GM23338 (cell line): ENCODE data around the gene TBC1D2B. TPM values are rescaled to one million over a fixed set of nuclear protein-coding genes. Genes with fewer than 3 reads are reported as not detected.

Source experiments
- ATAC-seq: fragments of 200-7000 bp; cut with Tn5 transposase; 3 replicates; pipeline ENCODE4 v1.9.1; 2020
- DNase-seq: peaks from one replicate; pipeline ENCODE4 v3.0.0-alpha.2; 2015; ENCODE audit warnings: low spot score
- H2AFZ ChIP-seq: fragments of 200-600 bp; sonication (generic); 2 replicates; pipeline ENCODE4 v1.8.0; 2016; ENCODE audit warnings: antibody characterized with exemption, mild to moderate bottlenecking, moderate library complexity
- H3F3A ChIP-seq: fragments of 200-600 bp; sonication (generic); replicated peaks from 2 replicates; pipeline ENCODE4 v1.8.0; 2017; ENCODE audit warnings: antibody characterized with exemption, mixed run types, low read depth
- H3K27ac ChIP-seq: fragments of 200-600 bp; sonication (generic); 2 replicates; pipeline ENCODE4 v1.6.1; 2016; ENCODE audit warnings: low read depth
- H3K27me3 ChIP-seq: fragments of 200-600 bp; sonication (generic); 2 replicates; pipeline ENCODE4 v1.8.0; 2016; ENCODE audit warnings: mild to moderate bottlenecking, mixed run types, moderate library complexity; ENCODE audit not compliant: insufficient read depth
- H3K36me3 ChIP-seq: fragments of 200-600 bp; sonication (generic); 2 replicates; pipeline ENCODE4 v1.8.0; 2016; ENCODE audit warnings: mild to moderate bottlenecking; ENCODE audit not compliant: insufficient read depth
- H3K4me1 ChIP-seq: fragments of 200-600 bp; sonication (generic); 2 replicates; pipeline ENCODE4 v1.8.0; 2016; ENCODE audit warnings: mild to moderate bottlenecking, moderate library complexity; ENCODE audit not compliant: insufficient read depth
- H3K4me2 ChIP-seq: fragments of 200-600 bp; sonication (generic); 2 replicates; pipeline ENCODE4 v1.7.1; 2017; ENCODE audit warnings: mixed run types
- H3K4me3 ChIP-seq: fragments of 200-600 bp; sonication (generic); 2 replicates; pipeline ENCODE4 v1.6.1; 2016; ENCODE audit warnings: mixed run types
- H3K79me2 ChIP-seq: fragments of 200-600 bp; sonication (generic); replicated peaks from 2 replicates; pipeline ENCODE4 v1.8.0; 2017; ENCODE audit warnings: mild to moderate bottlenecking; ENCODE audit not compliant: insufficient read depth
- H3K9me2 ChIP-seq: fragments of 200-600 bp; sonication (generic); 2 replicates; pipeline ENCODE4 v1.8.0; 2017; ENCODE audit not compliant: insufficient read depth
- H4K20me1 ChIP-seq: fragments of 200-600 bp; sonication (generic); replicated peaks from 2 replicates; pipeline ENCODE4 v1.8.0; 2017; ENCODE audit warnings: mild to moderate bottlenecking; ENCODE audit not compliant: insufficient read depth
- H3K27ac Mint-ChIP-seq: 2 replicates; pipeline ENCODE4 v1.8.0; 2020; ENCODE audit warnings: inconsistent platforms, mild to moderate bottlenecking, moderate library complexity, mixed read lengths
- H3K27me3 Mint-ChIP-seq: 3 replicates; pipeline ENCODE4 v1.8.0; 2022; ENCODE audit warnings: low read depth, mild to moderate bottlenecking, moderate library complexity, mixed read lengths, inconsistent platforms; ENCODE audit not compliant: insufficient read depth, poor library complexity
- H3K36me3 Mint-ChIP-seq: 3 replicates; pipeline ENCODE4 v1.8.0; 2021; ENCODE audit warnings: low read depth, mild to moderate bottlenecking, inconsistent platforms, moderate library complexity, mixed read lengths
- H3K4me1 Mint-ChIP-seq: 3 replicates; pipeline ENCODE4 v1.8.0; 2020; ENCODE audit warnings: mild to moderate bottlenecking, inconsistent platforms, mixed read lengths
- H3K4me3 Mint-ChIP-seq: 3 replicates; pipeline ENCODE4 v1.8.0; 2021; ENCODE audit warnings: moderate library complexity, mild to moderate bottlenecking, inconsistent platforms, mixed read lengths
- H3K9me3 Mint-ChIP-seq: 3 replicates; pipeline ENCODE4 v1.8.0; 2020; ENCODE audit warnings: moderate library complexity, mild to moderate bottlenecking, inconsistent platforms, mixed read lengths
- CREB1 ChIP-seq: fragments of 250-450 bp; sonication (Bioruptor Pico); IDR thresholded peaks from 2 replicates; pipeline ENCODE4 v1.5.0; 2020; ENCODE audit warnings: low read depth, mild to moderate bottlenecking, moderate library complexity
- CTCF ChIP-seq, 2 experiments: fragments of 200-600 bp in 1 of 2; sonication (generic) in 1 of 2; conservative IDR thresholded peaks; 2 replicates each; pipeline versions ENCODE4 v1.5.1 to v1.6.1; 2016 to 2017; ENCODE audit warnings: antibody characterized with exemption in 2 of 2, low read depth in 2 of 2, mild to moderate bottlenecking in 2 of 2, moderate library complexity in 1 of 2
- EZH2 ChIP-seq: fragments of 200-600 bp; sonication (generic); IDR thresholded peaks from one replicate; pipeline ENCODE4 v1.8.0; 2017; ENCODE audit warnings: antibody characterized with exemption, mild to moderate bottlenecking, low read depth; ENCODE audit not compliant: unreplicated experiment
- EZH2phosphoT487 ChIP-seq: fragments of 200-600 bp; sonication (generic); IDR thresholded peaks from one replicate; pipeline ENCODE4 v1.8.1; 2018; ENCODE audit warnings: antibody characterized with exemption; ENCODE audit not compliant: unreplicated experiment
- JUNB ChIP-seq: IDR thresholded peaks from one replicate; pipeline ENCODE4 v1.6.1; 2016; ENCODE audit warnings: antibody characterized with exemption; ENCODE audit not compliant: unreplicated experiment
- NANOG ChIP-seq: IDR thresholded peaks from 2 replicates; pipeline ENCODE4 v1.6.1; 2016; ENCODE audit warnings: antibody characterized with exemption, borderline replicate concordance
- STAT1 ChIP-seq: IDR thresholded peaks from one replicate; pipeline ENCODE4 v1.6.1; 2016; ENCODE audit warnings: antibody characterized with exemption; ENCODE audit not compliant: unreplicated experiment
- ZNF114 ChIP-seq: fragments of 250-450 bp; sonication (Bioruptor Pico); IDR thresholded peaks from 2 replicates; pipeline ENCODE4 v1.5.0; 2020; ENCODE audit warnings: mild to moderate bottlenecking, moderate library complexity
- ZNF331 ChIP-seq: fragments of 250-450 bp; sonication (Bioruptor Pico); IDR thresholded peaks from 2 replicates; pipeline ENCODE4 v1.5.0; 2020; ENCODE audit warnings: low read depth, mild to moderate bottlenecking, moderate library complexity
- polyA plus RNA-seq: library from polyadenylated mRNA; unstranded; fragments of >200 nt; fragmentation: Nextera tagmentation; extraction: Ambion mirVana; gene quantifications from 2 replicates; pipeline ENCODE4 v1.2.1, GENCODE V29; 2016
- total RNA-seq: library from RNA; depleted of rRNA; stranded (reverse); fragments of >200 nt; shearing (Covaris generic); gene quantifications from 2 replicates; pipeline ENCODE4 v1.2.3, GENCODE V29; 2014
- TF ChIP-seq, protein P1 (sequence below): fragments of 250-450 bp; sonication (Bioruptor Pico); IDR thresholded peaks from 2 replicates; pipeline ENCODE4 v1.5.0; 2020; ENCODE audit warnings: mild to moderate bottlenecking, moderate library complexity
- TF ChIP-seq, protein P2 (sequence below): IDR thresholded peaks from 2 replicates; pipeline ENCODE4 v1.6.1; 2016; ENCODE audit warnings: antibody characterized with exemption

TBC1D2B gene
- total and polyA plus RNA-seq, 2 experiments from 2014 or later, result 3.6 to 17.8 TPM

DNA sequence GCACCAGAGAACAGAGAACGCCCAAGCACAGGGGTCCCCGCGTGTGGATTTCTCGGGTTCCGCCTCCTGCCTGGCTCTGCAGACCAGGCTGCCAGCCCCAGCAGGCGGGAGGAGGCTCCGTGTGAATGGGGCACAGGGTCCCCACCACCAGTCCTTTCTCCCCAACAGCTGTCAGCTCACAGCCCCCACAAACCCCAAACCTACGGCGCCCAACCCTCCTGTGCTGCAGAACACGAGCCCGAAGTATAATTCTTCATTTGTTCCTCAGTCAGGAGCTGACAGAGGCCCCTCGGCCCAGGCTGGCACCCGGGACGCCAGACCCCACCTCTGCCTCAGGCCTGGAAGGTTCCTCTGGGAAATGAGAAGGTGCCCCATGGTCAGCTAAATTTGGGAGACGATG, 78.0 kb downstream of the TBC1D2B start:
- H3K27ac Mint-ChIP-seq, result no peak overlapping the region
- Histone ChIP-seq H3K4me2 (no peak overlapping the region), H3K27me3 (no peaks in the 10 kb centered on the region), H3K4me1 (0 out of 2 replicates have a peak, but pooled peaks cover 6% of the 10 kb centered on the region), H3K4me3 (no peak overlapping the region), H3K9me2 (no peaks in the 10 kb centered on the region), H3K79me2 (no peaks in the 10 kb centered on the region), H3K36me3 (peaks cover 4% of the 10 kb centered on the region; the same call in 1 of the 2 replicates), H4K20me1 (no peaks in the 10 kb centered on the region), H3F3A (no peaks in the 10 kb centered on the region), H3K27ac (no peak overlapping the region), H2AFZ (no peak overlapping the region)
- H3K36me3 Mint-ChIP-seq, result peaks cover 11% of the 10 kb centered on the region
- ATAC-seq (no peak), DNase-seq (no peak)
- peaks cover 15% of the 10 kb centered on the region for H3K4me1 Mint-ChIP-seq
- no peak for TF ChIP-seq ZNF331 (CRISPR knock-in tag)
- peaks cover 5% of the 10 kb centered on the region for H3K27me3 Mint-ChIP-seq
- H3K9me3 Mint-ChIP-seq, result no peaks in the 10 kb centered on the region
- H3K4me3 Mint-ChIP-seq, result no peak overlapping the region

GRCh38 chr15:77998592-77998991, 78.9 kb downstream of the TBC1D2B start:
- H3K4me3 ChIP-seq, result no peak overlapping the region
- DNase-seq, result no peak
- Mint-ChIP-seq H3K27me3 (peaks cover 6% of the 10 kb centered on the region), H3K4me3 (no peak overlapping the region), H3K36me3 (peaks cover 11% of the 10 kb centered on the region), H3K27ac (no peak overlapping the region), H3K4me1 (peaks cover 9% of the 10 kb centered on the region), H3K9me3 (no peaks in the 10 kb centered on the region)
- no peak overlapping the region for H3K27ac ChIP-seq
- no peak overlapping the region for H3K4me2 ChIP-seq
- ATAC-seq, result no peak
- H2AFZ ChIP-seq, result no peak overlapping the region
- no peaks in the 10 kb centered on the region for H3F3A ChIP-seq
- 0 out of 2 replicates have a peak, but pooled peaks cover 2% of the 10 kb centered on the region for H3K4me1 ChIP-seq
- no peaks in the 10 kb centered on the region for H4K20me1 ChIP-seq
- H3K27me3 ChIP-seq, result no peaks in the 10 kb centered on the region
- H3K79me2 ChIP-seq, result no peaks in the 10 kb centered on the region
- H3K9me2 ChIP-seq, result no peaks in the 10 kb centered on the region
- peaks cover 4% of the 10 kb centered on the region; the same call in 1 of the 2 replicates for H3K36me3 ChIP-seq
- TF ChIP-seq EZH2phosphoT487, result no peak
- TF ChIP-seq NANOG, result no peak
- no peak for TF ChIP-seq STAT1
- no peak for TF ChIP-seq ZNF331 (CRISPR knock-in tag)
- TF ChIP-seq, protein P1, sequence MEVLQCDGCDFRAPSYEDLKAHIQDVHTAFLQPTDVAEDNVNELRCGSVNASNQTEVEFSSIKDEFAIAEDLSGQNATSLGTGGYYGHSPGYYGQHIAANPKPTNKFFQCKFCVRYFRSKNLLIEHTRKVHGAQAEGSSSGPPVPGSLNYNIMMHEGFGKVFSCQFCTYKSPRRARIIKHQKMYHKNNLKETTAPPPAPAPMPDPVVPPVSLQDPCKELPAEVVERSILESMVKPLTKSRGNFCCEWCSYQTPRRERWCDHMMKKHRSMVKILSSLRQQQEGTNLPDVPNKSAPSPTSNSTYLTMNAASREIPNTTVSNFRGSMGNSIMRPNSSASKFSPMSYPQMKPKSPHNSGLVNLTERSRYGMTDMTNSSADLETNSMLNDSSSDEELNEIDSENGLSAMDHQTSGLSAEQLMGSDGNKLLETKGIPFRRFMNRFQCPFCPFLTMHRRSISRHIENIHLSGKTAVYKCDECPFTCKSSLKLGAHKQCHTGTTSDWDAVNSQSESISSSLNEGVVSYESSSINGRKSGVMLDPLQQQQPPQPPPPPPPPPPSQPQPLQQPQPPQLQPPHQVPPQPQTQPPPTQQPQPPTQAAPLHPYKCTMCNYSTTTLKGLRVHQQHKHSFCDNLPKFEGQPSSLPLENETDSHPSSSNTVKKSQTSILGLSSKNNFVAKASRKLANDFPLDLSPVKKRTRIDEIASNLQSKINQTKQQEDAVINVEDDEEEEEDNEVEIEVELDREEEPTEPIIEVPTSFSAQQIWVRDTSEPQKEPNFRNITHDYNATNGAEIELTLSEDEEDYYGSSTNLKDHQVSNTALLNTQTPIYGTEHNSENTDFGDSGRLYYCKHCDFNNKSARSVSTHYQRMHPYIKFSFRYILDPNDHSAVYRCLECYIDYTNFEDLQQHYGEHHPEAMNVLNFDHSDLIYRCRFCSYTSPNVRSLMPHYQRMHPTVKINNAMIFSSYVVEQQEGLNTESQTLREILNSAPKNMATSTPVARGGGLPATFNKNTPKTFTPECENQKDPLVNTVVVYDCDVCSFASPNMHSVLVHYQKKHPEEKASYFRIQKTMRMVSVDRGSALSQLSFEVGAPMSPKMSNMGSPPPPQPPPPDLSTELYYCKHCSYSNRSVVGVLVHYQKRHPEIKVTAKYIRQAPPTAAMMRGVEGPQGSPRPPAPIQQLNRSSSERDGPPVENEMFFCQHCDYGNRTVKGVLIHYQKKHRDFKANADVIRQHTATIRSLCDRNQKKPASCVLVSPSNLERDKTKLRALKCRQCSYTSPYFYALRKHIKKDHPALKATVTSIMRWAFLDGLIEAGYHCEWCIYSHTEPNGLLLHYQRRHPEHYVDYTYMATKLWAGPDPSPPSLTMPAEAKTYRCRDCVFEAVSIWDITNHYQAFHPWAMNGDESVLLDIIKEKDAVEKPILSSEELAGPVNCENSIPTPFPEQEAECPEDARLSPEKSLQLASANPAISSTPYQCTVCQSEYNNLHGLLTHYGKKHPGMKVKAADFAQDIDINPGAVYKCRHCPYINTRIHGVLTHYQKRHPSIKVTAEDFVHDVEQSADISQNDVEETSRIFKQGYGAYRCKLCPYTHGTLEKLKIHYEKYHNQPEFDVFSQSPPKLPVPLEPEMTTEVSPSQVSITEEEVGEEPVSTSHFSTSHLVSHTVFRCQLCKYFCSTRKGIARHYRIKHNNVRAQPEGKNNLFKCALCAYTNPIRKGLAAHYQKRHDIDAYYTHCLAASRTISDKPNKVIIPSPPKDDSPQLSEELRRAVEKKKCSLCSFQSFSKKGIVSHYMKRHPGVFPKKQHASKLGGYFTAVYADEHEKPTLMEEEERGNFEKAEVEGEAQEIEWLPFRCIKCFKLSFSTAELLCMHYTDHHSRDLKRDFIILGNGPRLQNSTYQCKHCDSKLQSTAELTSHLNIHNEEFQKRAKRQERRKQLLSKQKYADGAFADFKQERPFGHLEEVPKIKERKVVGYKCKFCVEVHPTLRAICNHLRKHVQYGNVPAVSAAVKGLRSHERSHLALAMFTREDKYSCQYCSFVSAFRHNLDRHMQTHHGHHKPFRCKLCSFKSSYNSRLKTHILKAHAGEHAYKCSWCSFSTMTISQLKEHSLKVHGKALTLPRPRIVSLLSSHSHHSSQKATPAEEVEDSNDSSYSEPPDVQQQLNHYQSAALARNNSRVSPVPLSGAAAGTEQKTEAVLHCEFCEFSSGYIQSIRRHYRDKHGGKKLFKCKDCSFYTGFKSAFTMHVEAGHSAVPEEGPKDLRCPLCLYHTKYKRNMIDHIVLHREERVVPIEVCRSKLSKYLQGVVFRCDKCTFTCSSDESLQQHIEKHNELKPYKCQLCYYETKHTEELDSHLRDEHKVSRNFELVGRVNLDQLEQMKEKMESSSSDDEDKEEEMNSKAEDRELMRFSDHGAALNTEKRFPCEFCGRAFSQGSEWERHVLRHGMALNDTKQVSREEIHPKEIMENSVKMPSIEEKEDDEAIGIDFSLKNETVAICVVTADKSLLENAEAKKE (CRISPR knock-in tag), result no peak
- TF ChIP-seq CREB1 (CRISPR knock-in tag), result no peak
- no peak for TF ChIP-seq EZH2
- no peak for TF ChIP-seq ZNF114 (CRISPR knock-in tag)
- TF ChIP-seq, protein P2, sequence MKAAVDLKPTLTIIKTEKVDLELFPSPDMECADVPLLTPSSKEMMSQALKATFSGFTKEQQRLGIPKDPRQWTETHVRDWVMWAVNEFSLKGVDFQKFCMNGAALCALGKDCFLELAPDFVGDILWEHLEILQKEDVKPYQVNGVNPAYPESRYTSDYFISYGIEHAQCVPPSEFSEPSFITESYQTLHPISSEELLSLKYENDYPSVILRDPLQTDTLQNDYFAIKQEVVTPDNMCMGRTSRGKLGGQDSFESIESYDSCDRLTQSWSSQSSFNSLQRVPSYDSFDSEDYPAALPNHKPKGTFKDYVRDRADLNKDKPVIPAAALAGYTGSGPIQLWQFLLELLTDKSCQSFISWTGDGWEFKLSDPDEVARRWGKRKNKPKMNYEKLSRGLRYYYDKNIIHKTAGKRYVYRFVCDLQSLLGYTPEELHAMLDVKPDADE, result no peak
- TF ChIP-seq JUNB, result no peak
- no peak for TF ChIP-seq CTCF (conservative IDR thresholded peaks at IDR 0.05; ENCODE audit: low read depth in 2 of 2)
